Posterior cingulate gyrus (tissue), 11 donors: ENCODE results near the gene DISC1.

Experiments used
- DNase-seq, 10 donors: peaks; one replicate each; pipeline versions ENCODE4 v3.0.0 to v3.0.0-alpha.2; 2020 to 2021; ENCODE audit warnings: mixed read lengths in 3 of 10
- intact Hi-C: fragments of 100-400 bp; cut with DNase I; formaldehyde crosslinking; loops from one replicate; pipeline ENCODE4 v1.15.1; 2023

Gene DISC1

GRCh38 chr1:231865331-231865730 lies 238.7 kb downstream of the DISC1 start:
- intact Hi-C loops, result no loop called here
- DNase-seq, result no peak

DNA sequence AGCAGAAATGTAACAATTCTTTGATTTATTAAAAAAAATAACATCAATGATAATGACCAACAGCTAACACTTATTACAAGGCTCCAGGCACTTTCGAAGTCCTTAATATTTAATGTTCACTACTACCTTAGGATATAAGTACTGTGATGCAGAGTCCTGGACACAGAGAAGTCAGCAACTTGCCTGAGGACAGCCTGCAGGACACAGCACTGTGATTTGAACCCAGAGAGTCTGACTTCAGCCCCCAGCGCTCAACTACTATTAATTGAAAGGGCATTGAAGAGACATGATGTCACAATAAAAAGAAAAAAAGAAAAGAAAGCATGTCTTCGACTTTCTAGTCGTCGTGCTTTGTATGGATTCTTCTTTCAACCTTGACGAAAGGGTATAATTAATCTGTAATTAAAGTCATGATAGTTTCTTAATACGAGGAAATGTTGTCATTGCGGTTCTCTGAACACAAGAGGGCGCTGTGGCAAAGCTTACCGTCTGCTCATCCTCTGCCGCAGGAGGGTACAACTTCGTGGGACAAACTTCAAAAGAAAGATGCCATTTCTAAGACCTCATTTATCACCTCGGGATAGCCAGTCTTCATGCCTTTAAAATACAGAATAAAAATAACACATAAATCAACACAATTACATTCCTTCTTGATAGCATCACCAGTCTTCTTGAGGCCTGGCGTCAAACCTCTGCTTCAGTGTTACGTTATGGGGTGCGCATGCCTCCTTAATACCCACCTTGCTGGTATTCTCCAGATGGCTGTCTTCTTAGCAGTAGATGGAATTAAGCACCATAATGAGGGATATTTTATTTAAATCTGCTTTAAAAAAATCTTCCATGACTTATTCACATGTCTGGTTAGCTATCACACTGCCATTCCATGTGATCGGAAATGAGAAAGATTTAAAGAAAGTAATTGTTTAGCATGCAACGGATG lies 240.1 kb downstream of the DISC1 start:
- intact Hi-C loops, result loop anchor here (2.0 kb wide), 2 partner anchors 764 to 1374 kb away; partner anchors contain the start of gene SIPA1L2
- peak in 8 of 10 donors; percentile 42 to 93 (median 68) for DNase-seq

DNA sequence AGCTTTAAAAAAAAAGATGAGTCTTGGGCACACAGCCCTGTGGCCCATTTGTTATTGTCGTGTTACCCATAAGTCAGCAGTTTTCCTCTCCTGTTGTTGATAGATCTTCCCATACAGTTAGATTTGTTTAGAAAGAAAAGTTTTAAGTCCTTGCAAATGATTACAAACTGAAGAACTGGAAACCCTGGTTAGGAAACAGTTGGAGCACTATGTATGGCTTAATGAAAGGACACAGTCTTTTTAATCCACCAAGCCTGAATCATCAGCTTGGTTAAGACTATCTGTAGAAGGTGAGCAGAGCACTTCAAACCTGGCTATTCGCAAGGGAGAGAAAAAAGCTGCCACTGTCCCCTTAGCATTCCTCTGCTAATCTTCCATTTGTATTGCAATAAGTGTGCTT lies 241.0 kb downstream of the DISC1 start:
- no peak for DNase-seq
- intact Hi-C loops, result loop anchor here (2.0 kb wide), 2 partner anchors 763 to 1373 kb away; partner anchors contain the start of gene SIPA1L2

GRCh38 chr1:231869364-231869763 lies 242.8 kb downstream of the DISC1 start:
- intact Hi-C loops, result no loop called here
- DNase-seq, result no peak

DNA sequence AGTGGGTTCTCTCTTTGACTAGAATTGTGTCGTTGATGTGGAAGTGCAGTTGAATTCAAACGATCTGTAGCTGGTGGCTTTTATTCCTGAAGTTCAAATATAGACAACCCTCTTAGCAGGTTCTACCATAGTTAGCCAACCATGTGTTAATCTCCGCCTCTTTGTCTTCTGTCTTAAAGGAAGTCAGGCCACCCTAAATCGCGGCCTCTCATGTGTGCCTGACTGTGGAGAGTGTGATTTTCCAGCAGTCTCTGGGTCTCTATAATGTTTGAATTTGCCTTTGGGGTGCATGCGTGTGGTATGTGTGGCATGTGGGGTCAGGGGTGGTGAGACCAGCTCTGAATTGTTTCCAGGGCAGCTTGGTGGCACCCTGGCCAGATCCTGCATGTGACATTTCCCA lies 244.9 kb downstream of the DISC1 start:
- intact Hi-C loops, result no loop called here
- DNase-seq, result no peak

GRCh38 chr1:231871878-231872277 lies 245.3 kb downstream of the DISC1 start:
- no peak for DNase-seq
- intact Hi-C loops, result no loop called here

GRCh38 chr1:231872461-231872910 lies 245.9 kb downstream of the DISC1 start:
- intact Hi-C loops, result no loop called here
- no peak for DNase-seq

- no peak for DNase-seq
- intact Hi-C loops, result no loop called here
Measured at GRCh38 chr1:231878737-231879136, 252.1 kb downstream of the DISC1 start.

DNA sequence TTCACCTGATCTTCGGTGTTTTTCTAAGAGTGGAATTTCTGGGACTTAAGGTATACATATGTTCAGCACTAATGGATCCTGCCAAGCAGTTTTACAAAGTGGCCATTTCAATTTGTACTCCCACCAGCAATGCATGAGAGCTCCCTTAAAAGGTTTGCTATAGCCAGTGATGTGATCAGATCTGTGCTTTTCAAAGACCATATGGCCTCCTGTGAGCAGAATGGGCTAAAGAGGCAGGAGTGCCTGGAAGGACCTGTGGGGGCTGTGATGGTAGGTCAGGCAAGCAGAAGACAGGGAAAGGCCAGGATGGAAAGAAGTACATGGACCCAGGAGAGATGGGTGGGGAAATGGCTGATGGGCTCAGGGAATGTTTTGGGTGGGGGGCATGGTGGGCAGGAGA lies 252.7 kb downstream of the DISC1 start:
- no peak for DNase-seq
- intact Hi-C loops, result no loop called here

DNA sequence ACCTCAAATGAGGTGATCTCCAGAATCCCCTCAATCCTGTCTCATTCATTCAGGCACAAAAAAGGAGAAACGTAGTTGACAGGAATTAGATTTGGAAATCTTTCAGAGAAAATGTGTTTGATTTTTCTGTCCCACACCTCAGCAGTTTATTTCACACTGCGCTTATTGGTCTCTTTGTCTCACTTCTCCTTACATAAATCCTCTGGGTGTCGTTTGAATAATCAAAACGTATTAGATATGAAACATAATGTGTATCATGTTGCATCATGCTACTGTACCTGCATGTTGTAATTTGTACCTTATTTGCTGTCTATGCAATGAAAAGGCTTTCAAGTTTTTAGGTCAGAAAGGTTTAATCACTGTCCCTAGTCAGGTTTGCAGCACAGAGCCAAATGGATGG lies 255.7 kb downstream of the DISC1 start:
- intact Hi-C loops, result no loop called here
- no peak for DNase-seq

DNA sequence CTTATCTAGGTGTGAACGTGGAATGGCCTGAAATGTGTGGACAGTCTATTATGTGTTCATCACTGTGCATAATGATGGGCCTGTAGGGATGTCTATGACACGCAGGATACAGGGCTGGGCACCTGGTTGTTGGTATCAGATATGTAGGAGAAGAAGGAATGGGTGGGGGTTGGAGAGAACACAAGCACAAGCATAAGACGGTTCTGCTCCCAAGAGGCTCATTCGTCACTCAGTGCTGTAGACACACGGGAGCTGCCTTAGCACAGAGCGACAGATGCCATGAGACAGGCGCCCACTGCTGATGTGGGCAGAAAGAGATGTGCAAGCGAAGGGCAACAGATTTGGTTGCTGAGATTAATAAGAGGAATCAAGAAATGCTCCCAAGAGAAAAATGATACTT lies 256.2 kb downstream of the DISC1 start:
- DNase-seq, result no peak
- intact Hi-C loops, result no loop called here

- DNase-seq, result no peak
- intact Hi-C loops, result no loop called here
Measured at GRCh38 chr1:231883382-231883781, 256.8 kb downstream of the DISC1 start.

GRCh38 chr1:231885209-231885854 lies 258.7 kb downstream of the DISC1 start:
- intact Hi-C loops, result no loop called here
- DNase-seq, result no peak

- no peak for DNase-seq
- intact Hi-C loops, result no loop called here
Measured at GRCh38 chr1:231887166-231887565, 260.6 kb downstream of the DISC1 start.

- DNase-seq, result no peak
- intact Hi-C loops, result no loop called here
Measured at GRCh38 chr1:231887866-231888265, 261.3 kb downstream of the DISC1 start.

- intact Hi-C loops, result no loop called here
Measured at GRCh38 chr1:231890791-231891190, 264.2 kb downstream of the DISC1 start.

GRCh38 chr1:231893400-231894102 lies 267.0 kb downstream of the DISC1 start:
- no peak for DNase-seq
- intact Hi-C loops, result no loop called here

More at GRCh38 chr1:231890791-231891190, 264.2 kb downstream of the DISC1 start:
- DNase-seq, result no peak

- intact Hi-C loops, result no loop called here
- no peak for DNase-seq
Measured at GRCh38 chr1:231896806-231897205, 270.2 kb downstream of the DISC1 start.

- intact Hi-C loops, result no loop called here
- no peak for DNase-seq
Measured at GRCh38 chr1:231899046-231899445, 272.5 kb downstream of the DISC1 start.

GRCh38 chr1:231899713-231900435 lies 273.3 kb downstream of the DISC1 start:
- DNase-seq, result no peak
- intact Hi-C loops, result no loop called here
